G401 (cell line): ENCODE results near the gene NAV2. TPM values are rescaled to one million over a fixed set of nuclear protein-coding genes. Genes with fewer than 3 reads are reported as not detected.
A peak's percentile ranks its signal among the peaks of the same experiment; 100 is the strongest.
"Not testable (repeated sequence)": the region's sequence is repeated elsewhere in the genome, so short reads cannot be mapped to it uniquely, and the experiment has no call there.

Source experiments
- DNase-seq: peaks from one replicate; pipeline ENCODE4 v3.0.0-alpha.2; 2015; ENCODE audit warnings: low spot score
- in situ Hi-C: cut with HindIII; loops from 2 replicates; pipeline ENCODE4 v1.10.0; 2016; ENCODE audit warnings: low sequenced_read_pairs, mixed read lengths
- total RNA-seq: library from RNA; depleted of rRNA; stranded (reverse); fragments of >200 nt; shearing (Covaris generic); gene quantifications from 2 replicates; pipeline ENCODE4 v1.2.3, GENCODE V29; 2014

NAV2 gene
- total RNA-seq, 1 experiment from 2014 or later, result 4.2 TPM

GRCh38 chr11:19892387-19892786 lies 179.8 kb downstream of the NAV2 start:
- no peak for DNase-seq

GRCh38 chr11:19892876-19893275 lies 180.2 kb downstream of the NAV2 start:
- no peak for DNase-seq
- in situ Hi-C loops, result no loop called here

More at GRCh38 chr11:19892387-19892786, 179.8 kb downstream of the NAV2 start:
- in situ Hi-C loops, result no loop called here

DNA sequence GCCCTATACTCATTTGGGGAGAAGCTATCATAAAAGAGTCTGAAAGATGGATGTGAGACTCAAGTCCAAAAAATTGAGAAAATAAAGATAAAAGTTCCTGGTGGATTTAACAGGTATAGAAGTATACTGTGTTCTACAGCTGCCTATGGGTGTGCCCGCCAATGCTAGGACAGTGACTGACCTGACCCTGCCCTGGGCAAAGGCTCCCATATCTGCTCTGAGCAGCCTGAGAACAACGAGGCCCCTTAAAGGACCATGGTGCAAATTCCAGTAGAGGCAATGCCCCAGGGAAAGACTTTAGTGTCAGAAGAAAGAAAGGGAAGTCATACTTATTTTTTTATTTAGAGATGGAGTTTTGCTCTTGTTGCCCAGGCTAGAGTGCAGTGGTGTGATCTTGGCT lies 181.8 kb downstream of the NAV2 start:
- no peak for DNase-seq
- in situ Hi-C loops, result no loop called here

- DNase-seq, in situ Hi-C loops: not testable (repeated sequence)
Measured at GRCh38 chr11:19895037-19895436, 182.4 kb downstream of the NAV2 start.

GRCh38 chr11:19895776-19896175 lies 183.1 kb downstream of the NAV2 start:
- in situ Hi-C loops, result no loop called here

DNA sequence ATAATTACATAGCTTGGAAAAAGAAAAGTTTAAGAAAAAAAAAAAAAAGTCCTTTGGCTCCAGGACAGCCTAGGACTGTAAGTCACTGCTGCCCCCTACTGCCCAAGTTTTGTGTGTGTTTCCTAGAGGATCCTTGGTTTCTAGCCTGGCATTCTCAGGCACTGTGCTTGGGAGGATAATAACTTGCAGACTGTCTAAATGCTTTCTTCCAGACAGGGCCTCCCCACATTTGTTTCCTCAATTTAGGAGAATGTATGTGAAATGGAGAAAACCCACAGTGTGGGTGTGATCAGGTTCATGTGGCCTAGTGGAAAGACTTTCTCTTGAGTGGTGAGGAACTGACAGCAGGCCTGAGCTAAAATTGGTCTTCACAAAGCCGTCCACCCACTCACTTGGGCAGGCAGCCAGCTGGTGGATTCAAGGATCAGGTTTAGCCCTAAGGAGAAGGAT lies 191.0 kb downstream of the NAV2 start:
- DNase-seq, result peak; percentile 83
- in situ Hi-C loops, result no loop called here

More at GRCh38 chr11:19895776-19896175, 183.1 kb downstream of the NAV2 start:
- no peak for DNase-seq

DNA sequence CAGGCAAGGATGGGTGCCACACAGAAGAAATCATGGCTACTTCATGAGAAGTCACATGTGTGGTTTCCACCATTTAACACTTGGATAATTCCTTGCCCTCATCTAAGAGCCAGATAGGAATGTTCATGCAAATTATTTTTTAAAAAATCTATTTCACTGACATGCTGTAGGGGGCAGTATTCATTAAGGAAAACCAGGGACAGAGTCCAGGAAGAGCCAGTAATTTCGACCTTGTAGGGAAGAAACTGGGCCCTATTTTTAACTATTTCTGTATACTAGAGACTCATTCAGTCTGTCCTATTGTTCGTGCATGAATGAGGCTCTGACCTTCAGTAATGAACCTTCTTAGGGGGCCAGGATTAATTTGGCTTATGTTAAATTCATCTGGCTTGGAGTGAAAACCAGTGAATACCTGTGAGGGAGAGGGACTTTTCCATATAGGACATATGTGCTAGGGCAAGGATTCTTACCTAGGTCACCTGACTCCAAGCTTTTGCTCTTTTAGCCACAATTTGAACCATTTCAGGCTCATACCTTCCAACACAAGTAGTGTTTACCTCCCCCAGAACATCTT lies 192.7 kb downstream of the NAV2 start:
- in situ Hi-C loops, result no loop called here
- peak; percentile 67 for DNase-seq

DNA sequence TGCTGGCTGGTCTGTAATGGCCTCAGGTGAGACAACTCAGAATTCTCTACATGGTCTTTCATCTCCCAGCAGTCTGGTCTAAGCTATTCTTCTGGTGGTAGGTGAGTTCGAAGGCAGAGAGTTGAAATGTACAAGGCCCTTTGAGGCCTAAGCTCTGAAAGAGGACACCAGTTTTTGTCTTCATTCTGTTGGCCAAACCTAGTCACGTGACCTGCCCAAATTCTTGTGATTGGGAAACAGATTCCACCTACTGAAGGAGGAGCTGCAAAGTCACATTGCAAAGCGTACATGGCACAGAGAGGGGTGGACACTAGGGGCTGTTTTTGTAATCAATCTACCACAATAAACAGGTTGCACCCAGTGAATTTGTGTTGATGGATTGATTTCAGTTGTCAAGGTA lies 193.5 kb downstream of the NAV2 start:
- no peak for DNase-seq
- in situ Hi-C loops, result no loop called here

GRCh38 chr11:19907008-19907579 lies 194.5 kb downstream of the NAV2 start:
- in situ Hi-C loops, result no loop called here

DNA sequence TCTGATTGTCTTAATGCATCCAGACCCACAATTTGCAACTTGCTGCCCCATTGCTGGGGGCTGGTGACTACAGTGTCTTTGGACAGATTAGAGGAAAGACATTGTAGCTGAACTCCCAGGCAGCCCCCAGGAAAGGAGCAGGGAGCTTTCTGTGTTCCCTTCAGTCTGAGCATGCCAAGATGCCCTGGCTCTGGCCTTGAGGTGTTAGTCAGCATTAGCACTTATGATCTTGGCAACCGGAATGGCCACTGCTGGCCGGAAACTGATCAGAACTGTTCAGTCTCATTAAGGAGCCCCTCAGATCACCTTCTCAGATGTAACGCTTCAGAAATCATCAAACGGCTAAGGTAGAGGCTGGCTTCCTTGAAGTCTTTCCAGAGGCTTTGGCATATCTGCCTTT lies 195.2 kb downstream of the NAV2 start:
- DNase-seq, result no peak
- in situ Hi-C loops, result no loop called here

More at GRCh38 chr11:19907008-19907579, 194.5 kb downstream of the NAV2 start:
- DNase-seq, result no peak

GRCh38 chr11:19910931-19911330 lies 198.3 kb downstream of the NAV2 start:
- peak; percentile 72 for DNase-seq
- in situ Hi-C loops, result no loop called here

DNA sequence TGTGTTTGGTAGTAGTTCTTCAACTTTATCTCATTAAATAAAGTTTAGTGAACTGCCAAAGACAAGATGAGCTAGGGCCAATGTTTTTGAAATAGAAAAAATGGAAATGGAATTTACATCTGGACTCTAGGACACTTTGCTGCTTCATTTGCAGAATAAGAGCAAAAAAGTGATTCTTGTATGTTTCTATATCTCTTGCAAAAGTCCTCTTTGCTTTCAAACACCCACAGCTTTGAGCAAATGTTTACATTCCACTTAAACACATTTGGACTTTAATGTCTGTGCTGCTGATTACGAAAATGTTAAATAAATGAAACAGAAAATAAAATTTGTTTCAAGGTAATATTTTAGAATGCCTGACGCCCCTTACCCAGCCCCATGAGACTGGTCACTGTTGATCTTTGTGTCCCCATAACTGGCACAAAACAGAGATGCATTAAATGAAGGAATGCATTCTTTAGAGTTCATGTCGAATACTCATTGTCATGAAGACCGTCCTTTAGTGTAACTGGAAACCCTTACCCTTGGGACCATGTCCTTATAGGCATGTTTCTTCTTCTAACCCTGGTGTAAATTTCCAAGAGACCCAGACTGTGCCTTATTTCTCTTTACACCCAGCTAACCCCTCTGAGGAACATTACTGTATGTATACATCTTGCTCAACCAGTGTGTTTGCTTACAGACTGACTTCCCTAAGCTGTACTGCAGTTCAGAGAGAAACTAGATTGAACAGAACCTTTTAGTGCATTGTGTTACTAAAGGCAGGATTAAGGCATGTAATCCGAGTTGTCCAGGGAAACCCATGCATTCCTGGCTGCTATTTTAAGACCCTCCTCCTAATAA lies 199.7 kb downstream of the NAV2 start:
- in situ Hi-C loops, result no loop called here

DNA sequence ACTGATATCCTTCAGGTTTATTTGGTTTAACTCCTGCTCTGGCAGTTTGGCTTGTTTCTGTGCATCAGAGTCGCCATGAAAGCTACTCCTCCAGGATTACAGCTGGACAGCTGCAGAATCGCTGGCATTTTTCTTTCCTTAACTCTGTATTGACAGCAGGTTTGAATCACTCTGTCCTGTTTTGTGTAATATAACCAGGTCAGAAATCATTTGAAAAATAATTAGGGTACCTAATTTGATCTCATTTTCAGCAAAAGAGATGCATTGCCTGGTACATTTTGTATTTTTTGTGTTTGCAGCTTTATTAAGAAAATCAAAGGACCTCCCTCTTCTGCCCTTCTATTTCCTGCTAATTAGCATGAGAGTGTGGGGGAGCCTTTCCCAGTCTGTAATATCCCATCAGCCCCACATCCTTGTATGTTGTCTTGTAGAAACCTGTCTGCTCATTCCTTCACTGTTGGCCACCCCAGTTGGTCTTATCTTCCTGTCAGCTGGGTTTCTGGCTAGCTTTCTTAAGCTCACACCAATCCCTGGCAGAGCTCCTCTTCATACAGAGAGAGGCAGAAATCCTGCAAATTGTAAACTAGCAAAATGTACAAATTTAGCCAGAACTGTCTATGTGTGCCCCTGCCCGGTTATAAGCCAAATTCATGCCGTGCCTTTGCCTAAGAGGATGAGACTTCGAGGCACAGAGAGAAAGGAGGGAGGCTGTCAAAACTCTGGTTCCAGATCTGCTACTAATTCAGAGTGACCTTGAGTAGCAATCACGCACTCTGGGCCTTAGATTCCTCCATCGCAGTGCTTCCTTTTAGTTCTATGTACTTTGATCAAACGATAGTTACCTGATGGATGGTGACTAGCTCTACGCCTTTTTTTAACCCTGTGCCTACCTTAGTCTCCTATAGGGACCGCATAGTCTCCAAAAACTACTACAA lies 200.6 kb downstream of the NAV2 start:
- peak; percentile 94 for DNase-seq
- in situ Hi-C loops, result no loop called here

More for the DNA sequence above, 199.7 kb downstream of the NAV2 start:
- DNase-seq, result no peak

- no peak for DNase-seq
- in situ Hi-C loops, result no loop called here
Measured at GRCh38 chr11:19913893-19914249, 201.2 kb downstream of the NAV2 start.

GRCh38 chr11:19915808-19916207 lies 203.2 kb downstream of the NAV2 start:
- in situ Hi-C loops, result no loop called here

GRCh38 chr11:19917069-19917468 lies 204.4 kb downstream of the NAV2 start:
- DNase-seq, result no peak
- in situ Hi-C loops, result no loop called here

More at GRCh38 chr11:19915808-19916207, 203.2 kb downstream of the NAV2 start:
- DNase-seq, result no peak

DNA sequence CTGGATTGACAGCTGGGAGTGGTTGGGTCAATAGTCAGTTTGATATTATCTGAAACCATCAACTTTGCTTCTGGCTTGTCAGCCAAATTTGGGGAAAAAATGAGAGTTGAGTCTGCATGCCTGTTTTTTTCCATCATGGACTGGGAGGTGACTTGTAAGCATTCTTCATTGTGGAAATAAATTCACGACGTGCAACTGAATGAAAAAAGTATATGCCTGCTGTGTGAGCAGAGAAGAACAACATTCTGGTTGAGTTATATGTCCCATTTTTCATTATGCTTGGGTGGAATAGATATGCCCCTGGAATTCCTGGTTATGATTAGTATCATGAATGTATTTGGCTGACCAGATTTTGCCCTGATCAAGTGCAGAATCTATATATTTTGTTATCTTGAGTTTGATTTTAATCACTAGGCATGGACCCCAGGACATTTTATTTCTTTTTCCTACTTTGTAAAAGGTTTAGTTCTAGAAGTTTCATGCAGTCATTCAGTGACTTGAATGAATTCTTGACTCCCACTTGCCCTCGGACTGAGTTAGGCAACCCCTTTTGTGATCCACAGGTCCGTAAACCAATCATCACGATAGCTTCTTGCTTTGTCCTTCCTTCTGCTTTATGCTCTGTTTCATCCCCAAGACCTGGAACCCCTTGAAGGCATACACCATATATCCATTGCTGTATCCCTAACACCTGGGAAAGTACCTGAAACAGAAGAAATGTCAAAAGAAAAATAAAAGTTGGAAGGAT lies 205.8 kb downstream of the NAV2 start:
- in situ Hi-C loops, result no loop called here
- DNase-seq, result no peak

- in situ Hi-C loops, result no loop called here
Measured at GRCh38 chr11:19919050-19919561, 206.5 kb downstream of the NAV2 start.

More at GRCh38 chr11:19919050-19919561, 206.5 kb downstream of the NAV2 start:
- no peak for DNase-seq
